Coronary artery (tissue), 2 donors: ENCODE data around the gene MUC22.
"Not testable (repeated sequence)": the region's sequence is repeated elsewhere in the genome, so short reads cannot be mapped to it uniquely, and the experiment has no call there.

Source experiments
- DNase-seq: peaks from one replicate; pipeline ENCODE4 v3.0.0-alpha.2; 2017; ENCODE audit warnings: low spot score
- H3K27ac ChIP-seq, 2 donors: fragments of 200-600 bp; sonication (generic); one replicate each; pipeline ENCODE4 v1.5.1; 2016 to 2019
- H3K4me3 ChIP-seq: fragments of 200-600 bp; sonication (generic); 2 replicates; pipeline ENCODE4 v1.5.1; 2016; ENCODE audit warnings: mild to moderate bottlenecking, moderate library complexity
- CTCF ChIP-seq: fragments of 200-600 bp; sonication (generic); IDR thresholded peaks from one replicate; pipeline ENCODE4 v1.5.1; 2019; ENCODE audit warnings: antibody characterized with exemption

Gene MUC22

DNA sequence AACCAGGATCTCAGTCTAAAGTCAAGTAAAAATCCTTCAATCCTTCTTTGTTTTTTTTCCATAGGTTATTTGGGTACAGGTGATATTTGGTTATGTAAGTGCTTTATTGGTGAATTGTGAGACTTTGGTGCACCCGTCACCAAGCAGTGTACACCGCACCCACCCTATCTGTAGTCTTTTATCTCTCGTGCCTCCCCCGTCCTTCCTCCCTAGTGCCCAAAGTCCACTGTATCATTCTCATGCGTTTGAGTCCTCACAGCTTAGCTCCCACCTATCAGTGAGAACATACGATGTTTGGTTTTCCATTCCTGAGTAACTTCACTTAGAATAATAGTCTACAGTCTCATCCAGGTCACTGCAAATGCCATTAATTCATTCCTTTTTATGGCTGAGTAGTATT is 879 bp downstream of the MUC22 start:
- Histone ChIP-seq H3K4me3 (no peak overlapping the region), H3K27ac (no peak overlapping the region)
- DNase-seq = no peak
- no peak for TF ChIP-seq CTCF

DNA sequence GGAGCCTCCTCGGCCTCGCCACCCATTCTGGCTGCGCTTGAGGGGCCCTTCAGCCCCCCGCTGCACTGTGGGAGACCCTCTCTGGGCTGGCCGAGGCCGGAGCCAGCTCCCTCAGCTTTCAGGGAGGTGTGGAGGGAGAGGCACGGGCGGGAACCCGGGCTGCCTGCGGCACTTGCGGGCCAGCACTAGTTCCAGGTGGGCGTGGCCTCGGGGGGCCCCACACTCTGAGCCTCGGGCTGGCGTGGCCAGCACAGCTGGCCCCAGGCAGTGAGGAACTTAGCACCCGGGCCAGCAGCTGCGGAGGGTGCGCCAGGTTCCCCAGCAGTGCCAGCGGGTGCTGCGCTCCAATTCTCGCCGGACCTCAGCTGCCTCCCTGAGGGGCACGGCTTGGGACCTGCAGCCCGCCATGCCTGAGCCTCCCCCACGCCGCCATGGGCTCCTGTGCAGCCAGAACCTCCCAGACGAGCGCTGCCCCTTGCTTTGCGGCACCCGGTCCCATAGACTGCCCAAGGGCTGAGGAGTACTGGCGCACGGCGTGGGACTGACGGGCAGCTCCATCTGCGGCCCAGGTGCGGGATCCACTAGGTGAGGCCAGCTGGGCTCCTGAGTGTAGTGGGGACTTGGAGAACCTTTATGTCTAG is 6.5 kb downstream of the MUC22 start:
- no peak for TF ChIP-seq CTCF
- H3K27ac ChIP-seq = no peak overlapping the region
- H3K4me3 ChIP-seq = no peak overlapping the region
- DNase-seq = no peak

DNA sequence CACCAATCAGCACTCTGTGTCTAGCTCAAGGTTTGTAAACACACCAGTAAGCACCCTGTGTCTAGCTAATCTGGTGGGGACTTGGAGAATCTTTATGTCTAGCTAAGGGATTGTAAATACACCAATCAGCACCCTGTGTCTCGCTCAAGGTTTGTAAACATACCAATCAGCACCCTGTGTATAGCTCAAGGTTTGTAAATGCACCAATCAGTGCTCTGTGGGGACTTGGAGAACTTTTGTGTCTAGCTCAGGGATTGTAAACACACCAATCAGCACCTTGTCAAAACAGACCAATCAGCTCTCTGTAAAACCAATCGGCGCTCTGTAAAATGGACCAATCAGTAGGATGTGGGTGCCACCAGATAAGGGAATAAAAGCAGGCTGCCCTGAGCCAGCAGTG is 7.2 kb downstream of the MUC22 start:
- not testable (repeated sequence) for DNase-seq, H3K4me3 ChIP-seq

GRCh38 chr6:31020057-31020456 is 9.8 kb downstream of the MUC22 start:
- no peak overlapping the region for H3K27ac ChIP-seq
- DNase-seq = no peak
- no peak for TF ChIP-seq CTCF
- H3K4me3 ChIP-seq = no peak overlapping the region

More for the DNA sequence above, 7.2 kb downstream of the MUC22 start:
- H3K27ac ChIP-seq = not testable (repeated sequence)

DNA sequence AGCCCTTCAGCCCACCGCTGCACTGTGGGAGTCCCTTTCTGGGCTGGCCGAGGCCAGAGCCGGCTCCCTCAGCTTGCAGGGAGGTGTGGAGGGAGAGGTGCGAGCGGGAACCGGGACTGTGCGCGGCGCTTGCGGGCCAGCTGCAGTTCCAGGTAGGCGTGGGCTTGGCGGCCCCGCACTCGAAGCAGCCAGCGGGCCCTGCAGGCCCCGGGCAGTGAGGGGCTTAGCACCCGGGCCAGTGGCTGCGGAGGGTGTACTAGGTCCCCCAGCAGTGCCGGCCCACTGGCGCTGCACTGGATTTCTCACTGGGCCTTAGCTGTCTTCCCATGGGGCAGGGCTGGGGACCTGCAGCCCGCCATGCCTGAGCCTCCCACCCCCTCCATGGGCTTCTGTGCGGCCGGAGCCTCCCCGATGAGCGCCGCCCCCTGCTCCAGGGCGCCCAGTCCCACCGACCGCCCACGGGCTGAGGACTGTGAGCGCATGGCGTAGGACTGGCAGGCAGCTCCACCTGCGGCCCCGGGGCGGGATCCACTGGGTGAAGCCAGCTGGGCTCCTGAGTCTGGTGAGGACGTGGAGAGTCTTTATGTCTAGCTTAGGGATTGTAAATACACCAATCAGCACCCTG is 10.5 kb downstream of the MUC22 start:
- DNase-seq, H3K4me3 ChIP-seq, H3K27ac ChIP-seq: not testable (repeated sequence)

DNA sequence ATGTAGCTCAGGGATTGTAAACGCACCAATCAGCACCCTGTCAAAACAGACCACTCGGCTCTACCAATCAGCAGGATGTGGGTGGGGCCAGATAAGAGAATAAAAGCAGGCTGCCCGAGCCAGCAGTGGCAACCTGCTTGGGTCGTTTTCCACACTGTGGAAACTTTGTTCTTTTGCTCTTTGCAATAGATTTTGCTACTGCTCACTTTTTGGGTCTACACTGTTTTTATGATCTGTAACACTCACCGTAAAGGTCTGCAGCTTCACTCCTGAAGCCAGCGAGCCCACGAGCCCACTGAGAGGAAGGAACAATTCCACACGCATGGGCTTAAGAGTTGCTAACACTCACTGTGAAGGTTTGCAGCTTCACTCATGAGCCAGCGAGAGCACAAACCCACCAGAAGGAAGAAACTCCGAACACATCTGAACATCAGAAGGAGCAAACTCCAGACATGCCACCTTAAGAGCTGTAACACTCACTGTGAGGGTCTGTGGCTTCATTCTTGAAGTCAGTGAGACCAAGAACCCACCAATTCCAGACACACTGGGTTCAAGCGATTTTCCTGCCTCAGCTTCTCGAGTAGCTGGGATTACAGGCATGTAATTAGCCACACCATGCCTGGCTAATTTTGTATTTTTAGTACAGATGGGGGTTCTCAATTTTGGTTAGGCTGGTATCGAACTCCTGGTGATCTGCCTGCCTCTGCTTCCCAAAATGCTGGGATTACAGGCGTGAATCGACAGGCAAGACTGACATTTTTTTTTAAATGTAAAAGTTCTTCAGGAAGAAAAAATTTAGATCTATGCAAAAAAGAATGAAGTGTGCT is 11.6 kb downstream of the MUC22 start:
- H3K4me3 ChIP-seq, H3K27ac ChIP-seq, DNase-seq: not testable (repeated sequence)

- H3K27ac ChIP-seq = no peak overlapping the region
- no peak for TF ChIP-seq CTCF
Measured at GRCh38 chr6:31025595-31025994, 15.3 kb downstream of the MUC22 start.

GRCh38 chr6:31031095-31031494 is 20.8 kb downstream of the MUC22 start:
- no peak overlapping the region for H3K4me3 ChIP-seq
- H3K27ac ChIP-seq = no peak overlapping the region
- DNase-seq = no peak
- TF ChIP-seq CTCF = no peak

More at GRCh38 chr6:31025595-31025994, 15.3 kb downstream of the MUC22 start:
- H3K4me3 ChIP-seq = no peak overlapping the region
- no peak for DNase-seq
